K562 (cell line): ENCODE results near the gene RPL39. TPM values are rescaled to one million over a fixed set of nuclear protein-coding genes. Genes with fewer than 3 reads are reported as not detected.
A peak's percentile ranks its signal among the peaks of the same experiment; 100 is the strongest.

Source experiments
- RBM15 ChIP-seq: fragments of 200-400 bp; formaldehyde crosslinking; IDR thresholded peaks from 2 replicates; pipeline ENCODE4 v1.6.1; 2018; ENCODE audit warnings: mild to moderate bottlenecking, low read length, moderate library complexity; ENCODE audit not compliant: insufficient read depth
- RNF2 ChIP-seq: sonication (generic); IDR thresholded peaks from 2 replicates; pipeline ENCODE4 v1.6.1; 2016
- ZNF212 ChIP-seq: fragments of 450-650 bp; formaldehyde crosslinking; IDR thresholded peaks from 2 replicates; pipeline ENCODE4 v1.4.0; 2020; ENCODE audit warnings: mild to moderate bottlenecking
- polyA plus RNA-seq, 8 experiments: library from polyadenylated mRNA; depleted of rRNA in 4 of 8; stranded (reverse) in 5 of 8; unstranded in 3 of 8; fragments of >200 nt; fragmentation: Nextera tagmentation in 2 of 8; fragmentation: Illumina TruSeq in 1 of 8; extraction: Ambion mirVana in 2 of 8; extraction: Trizol in 1 of 8; gene quantifications; 2 replicates each; pipeline versions ENCODE4 v1.2.1 to v1.2.3, GENCODE V29; 2011 to 2014; ENCODE audit warnings: inconsistent platforms in 1 of 8, missing spikeins in 1 of 8
- total RNA-seq, 7 experiments: library from RNA; depleted of rRNA in 6 of 7; stranded (reverse); fragments of >200 nt in 6 of 7; fragmentation: Illumina TruSeq in 2 of 7; extraction: Trizol in 2 of 7; gene quantifications; 2 replicates each; pipeline versions ENCODE4 v1.2.1 to v1.2.3, GENCODE V29; 2011 to 2021; ENCODE audit warnings: low replicate concordance in 1 of 7
- TF ChIP-seq, protein P1 (sequence below): fragments of 450-650 bp; IDR thresholded peaks from 2 replicates; pipeline ENCODE4 v1.6.1; 2016; ENCODE audit warnings: borderline replicate concordance
- TF ChIP-seq, protein P2 (sequence below): sonication (generic); formaldehyde crosslinking; IDR thresholded peaks from 2 replicates; pipeline ENCODE4 v1.8.0; 2023; ENCODE audit warnings: mild to moderate bottlenecking, missing genetic modification reagents
- TF ChIP-seq, protein P3 (sequence below): fragments of 200-600 bp; sonication (generic); IDR thresholded peaks from one replicate; pipeline ENCODE4 v1.6.1; 2012; ENCODE audit warnings: mild to moderate bottlenecking, low read depth, low read length, inconsistent platforms
- TF ChIP-seq, protein P4 (sequence below): fragments of 250-450 bp; sonication (Bioruptor Pico); IDR thresholded peaks from 2 replicates; pipeline ENCODE4 v1.8.0; 2022; ENCODE audit warnings: inconsistent platforms, mild to moderate bottlenecking, moderate library complexity, borderline replicate concordance

RPL39 gene
- total and polyA plus RNA-seq, 9 of the 15 experiments (the other 6 are each of a cell fraction or from before 2014, with no cell fraction given), result 1,382 to 5,043 (median 3,226) TPM

DNA sequence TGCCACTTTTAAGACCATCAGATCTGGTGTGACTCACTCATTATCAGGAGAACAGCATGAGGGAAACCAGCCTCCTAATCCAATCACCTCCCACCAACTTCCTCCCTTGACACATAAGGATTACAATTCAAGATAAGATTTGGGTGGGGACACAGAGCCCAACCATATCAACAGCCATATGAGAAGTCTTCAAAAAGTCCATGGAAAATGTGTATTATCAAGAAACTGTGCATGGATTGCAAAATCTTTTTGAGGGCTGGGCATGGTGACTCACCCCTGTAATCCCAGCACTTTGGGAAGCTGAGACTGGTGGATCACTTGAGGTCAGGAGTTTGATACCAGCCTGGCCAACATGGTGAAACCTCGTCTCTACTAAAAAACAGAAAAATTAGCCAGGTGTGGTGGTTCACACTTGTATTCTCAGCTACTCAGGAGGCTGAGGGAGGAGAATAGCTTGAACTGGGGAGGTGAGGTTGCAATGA is 17.8 kb upstream of the RPL39 start (continued):
- TF ChIP-seq, protein P1, sequence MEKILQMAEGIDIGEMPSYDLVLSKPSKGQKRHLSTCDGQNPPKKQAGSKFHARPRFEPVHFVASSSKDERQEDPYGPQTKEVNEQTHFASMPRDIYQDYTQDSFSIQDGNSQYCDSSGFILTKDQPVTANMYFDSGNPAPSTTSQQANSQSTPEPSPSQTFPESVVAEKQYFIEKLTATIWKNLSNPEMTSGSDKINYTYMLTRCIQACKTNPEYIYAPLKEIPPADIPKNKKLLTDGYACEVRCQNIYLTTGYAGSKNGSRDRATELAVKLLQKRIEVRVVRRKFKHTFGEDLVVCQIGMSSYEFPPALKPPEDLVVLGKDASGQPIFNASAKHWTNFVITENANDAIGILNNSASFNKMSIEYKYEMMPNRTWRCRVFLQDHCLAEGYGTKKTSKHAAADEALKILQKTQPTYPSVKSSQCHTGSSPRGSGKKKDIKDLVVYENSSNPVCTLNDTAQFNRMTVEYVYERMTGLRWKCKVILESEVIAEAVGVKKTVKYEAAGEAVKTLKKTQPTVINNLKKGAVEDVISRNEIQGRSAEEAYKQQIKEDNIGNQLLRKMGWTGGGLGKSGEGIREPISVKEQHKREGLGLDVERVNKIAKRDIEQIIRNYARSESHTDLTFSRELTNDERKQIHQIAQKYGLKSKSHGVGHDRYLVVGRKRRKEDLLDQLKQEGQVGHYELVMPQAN, result no peak
- TF ChIP-seq RBM15, result no peak
- no peak for TF ChIP-seq ZNF212 (CRISPR knock-in tag)
- TF ChIP-seq, protein P2, sequence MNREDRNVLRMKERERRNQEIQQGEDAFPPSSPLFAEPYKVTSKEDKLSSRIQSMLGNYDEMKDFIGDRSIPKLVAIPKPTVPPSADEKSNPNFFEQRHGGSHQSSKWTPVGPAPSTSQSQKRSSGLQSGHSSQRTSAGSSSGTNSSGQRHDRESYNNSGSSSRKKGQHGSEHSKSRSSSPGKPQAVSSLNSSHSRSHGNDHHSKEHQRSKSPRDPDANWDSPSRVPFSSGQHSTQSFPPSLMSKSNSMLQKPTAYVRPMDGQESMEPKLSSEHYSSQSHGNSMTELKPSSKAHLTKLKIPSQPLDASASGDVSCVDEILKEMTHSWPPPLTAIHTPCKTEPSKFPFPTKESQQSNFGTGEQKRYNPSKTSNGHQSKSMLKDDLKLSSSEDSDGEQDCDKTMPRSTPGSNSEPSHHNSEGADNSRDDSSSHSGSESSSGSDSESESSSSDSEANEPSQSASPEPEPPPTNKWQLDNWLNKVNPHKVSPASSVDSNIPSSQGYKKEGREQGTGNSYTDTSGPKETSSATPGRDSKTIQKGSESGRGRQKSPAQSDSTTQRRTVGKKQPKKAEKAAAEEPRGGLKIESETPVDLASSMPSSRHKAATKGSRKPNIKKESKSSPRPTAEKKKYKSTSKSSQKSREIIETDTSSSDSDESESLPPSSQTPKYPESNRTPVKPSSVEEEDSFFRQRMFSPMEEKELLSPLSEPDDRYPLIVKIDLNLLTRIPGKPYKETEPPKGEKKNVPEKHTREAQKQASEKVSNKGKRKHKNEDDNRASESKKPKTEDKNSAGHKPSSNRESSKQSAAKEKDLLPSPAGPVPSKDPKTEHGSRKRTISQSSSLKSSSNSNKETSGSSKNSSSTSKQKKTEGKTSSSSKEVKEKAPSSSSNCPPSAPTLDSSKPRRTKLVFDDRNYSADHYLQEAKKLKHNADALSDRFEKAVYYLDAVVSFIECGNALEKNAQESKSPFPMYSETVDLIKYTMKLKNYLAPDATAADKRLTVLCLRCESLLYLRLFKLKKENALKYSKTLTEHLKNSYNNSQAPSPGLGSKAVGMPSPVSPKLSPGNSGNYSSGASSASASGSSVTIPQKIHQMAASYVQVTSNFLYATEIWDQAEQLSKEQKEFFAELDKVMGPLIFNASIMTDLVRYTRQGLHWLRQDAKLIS, result 0 out of 2 replicates have a peak, but pooled peaks have one; percentile 31
- peak; percentile 49; the same call in 1 of the 2 replicates for TF ChIP-seq RNF2
- TF ChIP-seq, protein P3, sequence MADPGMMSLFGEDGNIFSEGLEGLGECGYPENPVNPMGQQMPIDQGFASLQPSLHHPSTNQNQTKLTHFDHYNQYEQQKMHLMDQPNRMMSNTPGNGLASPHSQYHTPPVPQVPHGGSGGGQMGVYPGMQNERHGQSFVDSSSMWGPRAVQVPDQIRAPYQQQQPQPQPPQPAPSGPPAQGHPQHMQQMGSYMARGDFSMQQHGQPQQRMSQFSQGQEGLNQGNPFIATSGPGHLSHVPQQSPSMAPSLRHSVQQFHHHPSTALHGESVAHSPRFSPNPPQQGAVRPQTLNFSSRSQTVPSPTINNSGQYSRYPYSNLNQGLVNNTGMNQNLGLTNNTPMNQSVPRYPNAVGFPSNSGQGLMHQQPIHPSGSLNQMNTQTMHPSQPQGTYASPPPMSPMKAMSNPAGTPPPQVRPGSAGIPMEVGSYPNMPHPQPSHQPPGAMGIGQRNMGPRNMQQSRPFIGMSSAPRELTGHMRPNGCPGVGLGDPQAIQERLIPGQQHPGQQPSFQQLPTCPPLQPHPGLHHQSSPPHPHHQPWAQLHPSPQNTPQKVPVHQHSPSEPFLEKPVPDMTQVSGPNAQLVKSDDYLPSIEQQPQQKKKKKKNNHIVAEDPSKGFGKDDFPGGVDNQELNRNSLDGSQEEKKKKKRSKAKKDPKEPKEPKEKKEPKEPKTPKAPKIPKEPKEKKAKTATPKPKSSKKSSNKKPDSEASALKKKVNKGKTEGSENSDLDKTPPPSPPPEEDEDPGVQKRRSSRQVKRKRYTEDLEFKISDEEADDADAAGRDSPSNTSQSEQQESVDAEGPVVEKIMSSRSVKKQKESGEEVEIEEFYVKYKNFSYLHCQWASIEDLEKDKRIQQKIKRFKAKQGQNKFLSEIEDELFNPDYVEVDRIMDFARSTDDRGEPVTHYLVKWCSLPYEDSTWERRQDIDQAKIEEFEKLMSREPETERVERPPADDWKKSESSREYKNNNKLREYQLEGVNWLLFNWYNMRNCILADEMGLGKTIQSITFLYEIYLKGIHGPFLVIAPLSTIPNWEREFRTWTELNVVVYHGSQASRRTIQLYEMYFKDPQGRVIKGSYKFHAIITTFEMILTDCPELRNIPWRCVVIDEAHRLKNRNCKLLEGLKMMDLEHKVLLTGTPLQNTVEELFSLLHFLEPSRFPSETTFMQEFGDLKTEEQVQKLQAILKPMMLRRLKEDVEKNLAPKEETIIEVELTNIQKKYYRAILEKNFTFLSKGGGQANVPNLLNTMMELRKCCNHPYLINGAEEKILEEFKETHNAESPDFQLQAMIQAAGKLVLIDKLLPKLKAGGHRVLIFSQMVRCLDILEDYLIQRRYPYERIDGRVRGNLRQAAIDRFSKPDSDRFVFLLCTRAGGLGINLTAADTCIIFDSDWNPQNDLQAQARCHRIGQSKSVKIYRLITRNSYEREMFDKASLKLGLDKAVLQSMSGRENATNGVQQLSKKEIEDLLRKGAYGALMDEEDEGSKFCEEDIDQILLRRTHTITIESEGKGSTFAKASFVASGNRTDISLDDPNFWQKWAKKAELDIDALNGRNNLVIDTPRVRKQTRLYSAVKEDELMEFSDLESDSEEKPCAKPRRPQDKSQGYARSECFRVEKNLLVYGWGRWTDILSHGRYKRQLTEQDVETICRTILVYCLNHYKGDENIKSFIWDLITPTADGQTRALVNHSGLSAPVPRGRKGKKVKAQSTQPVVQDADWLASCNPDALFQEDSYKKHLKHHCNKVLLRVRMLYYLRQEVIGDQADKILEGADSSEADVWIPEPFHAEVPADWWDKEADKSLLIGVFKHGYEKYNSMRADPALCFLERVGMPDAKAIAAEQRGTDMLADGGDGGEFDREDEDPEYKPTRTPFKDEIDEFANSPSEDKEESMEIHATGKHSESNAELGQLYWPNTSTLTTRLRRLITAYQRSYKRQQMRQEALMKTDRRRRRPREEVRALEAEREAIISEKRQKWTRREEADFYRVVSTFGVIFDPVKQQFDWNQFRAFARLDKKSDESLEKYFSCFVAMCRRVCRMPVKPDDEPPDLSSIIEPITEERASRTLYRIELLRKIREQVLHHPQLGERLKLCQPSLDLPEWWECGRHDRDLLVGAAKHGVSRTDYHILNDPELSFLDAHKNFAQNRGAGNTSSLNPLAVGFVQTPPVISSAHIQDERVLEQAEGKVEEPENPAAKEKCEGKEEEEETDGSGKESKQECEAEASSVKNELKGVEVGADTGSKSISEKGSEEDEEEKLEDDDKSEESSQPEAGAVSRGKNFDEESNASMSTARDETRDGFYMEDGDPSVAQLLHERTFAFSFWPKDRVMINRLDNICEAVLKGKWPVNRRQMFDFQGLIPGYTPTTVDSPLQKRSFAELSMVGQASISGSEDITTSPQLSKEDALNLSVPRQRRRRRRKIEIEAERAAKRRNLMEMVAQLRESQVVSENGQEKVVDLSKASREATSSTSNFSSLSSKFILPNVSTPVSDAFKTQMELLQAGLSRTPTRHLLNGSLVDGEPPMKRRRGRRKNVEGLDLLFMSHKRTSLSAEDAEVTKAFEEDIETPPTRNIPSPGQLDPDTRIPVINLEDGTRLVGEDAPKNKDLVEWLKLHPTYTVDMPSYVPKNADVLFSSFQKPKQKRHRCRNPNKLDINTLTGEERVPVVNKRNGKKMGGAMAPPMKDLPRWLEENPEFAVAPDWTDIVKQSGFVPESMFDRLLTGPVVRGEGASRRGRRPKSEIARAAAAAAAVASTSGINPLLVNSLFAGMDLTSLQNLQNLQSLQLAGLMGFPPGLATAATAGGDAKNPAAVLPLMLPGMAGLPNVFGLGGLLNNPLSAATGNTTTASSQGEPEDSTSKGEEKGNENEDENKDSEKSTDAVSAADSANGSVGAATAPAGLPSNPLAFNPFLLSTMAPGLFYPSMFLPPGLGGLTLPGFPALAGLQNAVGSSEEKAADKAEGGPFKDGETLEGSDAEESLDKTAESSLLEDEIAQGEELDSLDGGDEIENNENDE, result no peak
- TF ChIP-seq, protein P4, sequence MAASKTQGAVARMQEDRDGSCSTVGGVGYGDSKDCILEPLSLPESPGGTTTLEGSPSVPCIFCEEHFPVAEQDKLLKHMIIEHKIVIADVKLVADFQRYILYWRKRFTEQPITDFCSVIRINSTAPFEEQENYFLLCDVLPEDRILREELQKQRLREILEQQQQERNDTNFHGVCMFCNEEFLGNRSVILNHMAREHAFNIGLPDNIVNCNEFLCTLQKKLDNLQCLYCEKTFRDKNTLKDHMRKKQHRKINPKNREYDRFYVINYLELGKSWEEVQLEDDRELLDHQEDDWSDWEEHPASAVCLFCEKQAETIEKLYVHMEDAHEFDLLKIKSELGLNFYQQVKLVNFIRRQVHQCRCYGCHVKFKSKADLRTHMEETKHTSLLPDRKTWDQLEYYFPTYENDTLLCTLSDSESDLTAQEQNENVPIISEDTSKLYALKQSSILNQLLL (CRISPR knock-in tag), result no peak
